COLO668 (cell line): ENCODE measurements around the gene CMC1.
A peak's percentile ranks its signal among the peaks of the same experiment; 100 is the strongest.

ENCODE experiments used
- DNase-seq: peaks from one replicate; lab custom pipeline; 2025; ENCODE audit not compliant: unreplicated experiment; lab: John Stamatoyannopoulos, UW

The CMC1 gene

GRCh38 chr3:28295898-28296490 is 54.6 kb downstream of the CMC1 start:
- no peak for DNase-seq

- DNase-seq = no peak
Measured at GRCh38 chr3:28299705-28300104, 58.3 kb downstream of the CMC1 start.

GRCh38 chr3:28300345-28300962 is 59.0 kb downstream of the CMC1 start:
- DNase-seq = no peak

- no peak for DNase-seq
Measured at GRCh38 chr3:28301688-28302087, 60.3 kb downstream of the CMC1 start.

- no peak for DNase-seq
Measured at GRCh38 chr3:28308196-28308595, 66.8 kb downstream of the CMC1 start.

GRCh38 chr3:28315711-28316110 is 74.3 kb downstream of the CMC1 start:
- DNase-seq = no peak

- DNase-seq = no peak
Measured at GRCh38 chr3:28316226-28316625, 74.8 kb downstream of the CMC1 start.

- peak; percentile 4 for DNase-seq
Measured at GRCh38 chr3:28317438-28318022, 76.1 kb downstream of the CMC1 start.

- no peak for DNase-seq
Measured at GRCh38 chr3:28320981-28321380, 79.6 kb downstream of the CMC1 start.

GRCh38 chr3:28322464-28322863 is 81.0 kb downstream of the CMC1 start:
- DNase-seq = no peak

GRCh38 chr3:28326458-28326926 is 85.1 kb downstream of the CMC1 start:
- DNase-seq = no peak

- DNase-seq = no peak
Measured at GRCh38 chr3:28328188-28329151, 87.1 kb downstream of the CMC1 start.

- no peak for DNase-seq
Measured at GRCh38 chr3:28334552-28334951, 93.1 kb downstream of the CMC1 start.

- DNase-seq = no peak
Measured at GRCh38 chr3:28335246-28335645, 93.8 kb downstream of the CMC1 start.

- DNase-seq = no peak
Measured at GRCh38 chr3:28337230-28337629, 95.8 kb downstream of the CMC1 start.

- no peak for DNase-seq
Measured at GRCh38 chr3:28343144-28343543, 101.7 kb downstream of the CMC1 start.

- no peak for DNase-seq
Measured at GRCh38 chr3:28345690-28346089, 104.3 kb downstream of the CMC1 start.

- DNase-seq = peak; percentile 10
Measured at GRCh38 chr3:28347374-28348264, 106.2 kb downstream of the CMC1 start.

- no peak for DNase-seq
Measured at GRCh38 chr3:28348265-28348628, 106.8 kb downstream of the CMC1 start.

- DNase-seq = peak; percentile 92
Measured at GRCh38 chr3:28348629-28349468, 107.4 kb downstream of the CMC1 start, which contains the start of the genes AZI2 and ZCWPW2. AZI2 (minus strand) TSS chr3:28348824; CDS start chr3:28340617, 8,207 bp downstream. ZCWPW2 (plus strand) TSS chr3:28348721; CDS start chr3:28413069, 64,348 bp downstream.
